ENCODE data around the gene MED15.
"Not testable (repeated sequence)": the region's sequence is repeated elsewhere in the genome, so short reads cannot be mapped to it uniquely, and the experiment has no call there.

The MED15 gene

GRCh38 chr22:20591660-20592310 is 84.4 kb downstream of the MED15 start:
- H3K9me3 ChIP-seq = no peaks in the 10 kb centered on the region
- no peak overlapping the region for H3K4me3 ChIP-seq (ENCODE audit: low read depth in 1 of 2, low read length in 1 of 2)
- TF ChIP-seq CTCF (IDR thresholded peaks at IDR 0.05) = no peak
- no peaks in the 10 kb centered on the region for H3K4me1 ChIP-seq (ENCODE audit: control insufficient read depth in 1 of 2, insufficient read depth in 1 of 2, low read depth in 1 of 2, low read length in 1 of 2)
- peaks cover 15% of the 10 kb centered on the region for H3K36me3 ChIP-seq
- no peaks in the 10 kb centered on the region for H3K27me3 ChIP-seq
- no peak overlapping the region for H3K27ac ChIP-seq

- not testable (repeated sequence) for H3K36me3 ChIP-seq; H3K9me3 ChIP-seq; H3K27me3 ChIP-seq; H3K27ac ChIP-seq; H3K4me1 ChIP-seq (ENCODE audit: control insufficient read depth in 1 of 2, insufficient read depth in 1 of 2, low read depth in 1 of 2, low read length in 1 of 2); H3K4me3 ChIP-seq (ENCODE audit: low read depth in 1 of 2, low read length in 1 of 2)
Observed at GRCh38 chr22:20594038-20594437, 86.6 kb downstream of the MED15 start.

- not testable (repeated sequence) for H3K27me3 ChIP-seq; H3K4me1 ChIP-seq (ENCODE audit: control insufficient read depth in 1 of 2, insufficient read depth in 1 of 2, low read depth in 1 of 2, low read length in 1 of 2); H3K27ac ChIP-seq; H3K9me3 ChIP-seq; H3K4me3 ChIP-seq (ENCODE audit: low read depth in 1 of 2, low read length in 1 of 2); H3K36me3 ChIP-seq
Observed at GRCh38 chr22:20594486-20594885, 87.1 kb downstream of the MED15 start.

GRCh38 chr22:20595461-20595860 is 88.1 kb downstream of the MED15 start:
- H3K27ac ChIP-seq = no peak overlapping the region
- H3K9me3 ChIP-seq = no peaks in the 10 kb centered on the region
- H3K27me3 ChIP-seq = no peaks in the 10 kb centered on the region
- H3K36me3 ChIP-seq = no peaks in the 10 kb centered on the region
- H3K4me1 ChIP-seq (ENCODE audit: control insufficient read depth in 1 of 2, insufficient read depth in 1 of 2, low read depth in 1 of 2, low read length in 1 of 2) = no peaks in the 10 kb centered on the region
- H3K4me3 ChIP-seq (ENCODE audit: low read depth in 1 of 2, low read length in 1 of 2) = no peak overlapping the region
- TF ChIP-seq CTCF (IDR thresholded peaks at IDR 0.05) = no peak

GRCh38 chr22:20599117-20599516 is 91.7 kb downstream of the MED15 start:
- Histone ChIP-seq H3K4me3 (ENCODE audit: low read depth in 1 of 2, low read length in 1 of 2) (no peak overlapping the region), H3K27me3 (no peaks in the 10 kb centered on the region), H3K9me3 (no peaks in the 10 kb centered on the region), H3K36me3 (no peaks in the 10 kb centered on the region), H3K27ac (no peak overlapping the region), H3K4me1 (ENCODE audit: control insufficient read depth in 1 of 2, insufficient read depth in 1 of 2, low read depth in 1 of 2, low read length in 1 of 2) (no peaks in the 10 kb centered on the region)
- TF ChIP-seq CTCF (IDR thresholded peaks at IDR 0.05) = no peak

- Histone ChIP-seq H3K4me1 (ENCODE audit: control insufficient read depth in 1 of 2, insufficient read depth in 1 of 2, low read depth in 1 of 2, low read length in 1 of 2) (no peaks in the 10 kb centered on the region), H3K9me3 (no peaks in the 10 kb centered on the region), H3K27me3 (no peaks in the 10 kb centered on the region), H3K4me3 (ENCODE audit: low read depth in 1 of 2, low read length in 1 of 2) (no peak overlapping the region), H3K36me3 (no peaks in the 10 kb centered on the region), H3K27ac (no peak overlapping the region)
- no peak for TF ChIP-seq CTCF (IDR thresholded peaks at IDR 0.05)
Observed at GRCh38 chr22:20600137-20600673, 92.8 kb downstream of the MED15 start.
